GM23338 (cell line): ENCODE data around the gene ST6GALNAC6. TPM values are rescaled to one million over a fixed set of nuclear protein-coding genes. Genes with fewer than 3 reads are reported as not detected.

Experiments
- ATAC-seq: fragments of 200-7000 bp; cut with Tn5 transposase; 3 replicates; pipeline ENCODE4 v1.9.1; 2020
- DNase-seq: peaks from one replicate; pipeline ENCODE4 v3.0.0-alpha.2; 2015; ENCODE audit warnings: low spot score
- H2AFZ ChIP-seq: fragments of 200-600 bp; sonication (generic); 2 replicates; pipeline ENCODE4 v1.8.0; 2016; ENCODE audit warnings: antibody characterized with exemption, mild to moderate bottlenecking, moderate library complexity
- H3F3A ChIP-seq: fragments of 200-600 bp; sonication (generic); replicated peaks from 2 replicates; pipeline ENCODE4 v1.8.0; 2017; ENCODE audit warnings: antibody characterized with exemption, mixed run types, low read depth
- H3K27ac ChIP-seq: fragments of 200-600 bp; sonication (generic); 2 replicates; pipeline ENCODE4 v1.6.1; 2016; ENCODE audit warnings: low read depth
- H3K27me3 ChIP-seq: fragments of 200-600 bp; sonication (generic); 2 replicates; pipeline ENCODE4 v1.8.0; 2016; ENCODE audit warnings: mild to moderate bottlenecking, mixed run types, moderate library complexity; ENCODE audit not compliant: insufficient read depth
- H3K36me3 ChIP-seq: fragments of 200-600 bp; sonication (generic); 2 replicates; pipeline ENCODE4 v1.8.0; 2016; ENCODE audit warnings: mild to moderate bottlenecking; ENCODE audit not compliant: insufficient read depth
- H3K4me1 ChIP-seq: fragments of 200-600 bp; sonication (generic); 2 replicates; pipeline ENCODE4 v1.8.0; 2016; ENCODE audit warnings: mild to moderate bottlenecking, moderate library complexity; ENCODE audit not compliant: insufficient read depth
- H3K4me2 ChIP-seq: fragments of 200-600 bp; sonication (generic); 2 replicates; pipeline ENCODE4 v1.7.1; 2017; ENCODE audit warnings: mixed run types
- H3K4me3 ChIP-seq: fragments of 200-600 bp; sonication (generic); 2 replicates; pipeline ENCODE4 v1.6.1; 2016; ENCODE audit warnings: mixed run types
- H3K79me2 ChIP-seq: fragments of 200-600 bp; sonication (generic); replicated peaks from 2 replicates; pipeline ENCODE4 v1.8.0; 2017; ENCODE audit warnings: mild to moderate bottlenecking; ENCODE audit not compliant: insufficient read depth
- H3K9me2 ChIP-seq: fragments of 200-600 bp; sonication (generic); 2 replicates; pipeline ENCODE4 v1.8.0; 2017; ENCODE audit not compliant: insufficient read depth
- H4K20me1 ChIP-seq: fragments of 200-600 bp; sonication (generic); replicated peaks from 2 replicates; pipeline ENCODE4 v1.8.0; 2017; ENCODE audit warnings: mild to moderate bottlenecking; ENCODE audit not compliant: insufficient read depth
- H3K27ac Mint-ChIP-seq: 2 replicates; pipeline ENCODE4 v1.8.0; 2020; ENCODE audit warnings: inconsistent platforms, mild to moderate bottlenecking, moderate library complexity, mixed read lengths
- H3K27me3 Mint-ChIP-seq: 3 replicates; pipeline ENCODE4 v1.8.0; 2022; ENCODE audit warnings: low read depth, mild to moderate bottlenecking, moderate library complexity, mixed read lengths, inconsistent platforms; ENCODE audit not compliant: insufficient read depth, poor library complexity
- H3K36me3 Mint-ChIP-seq: 3 replicates; pipeline ENCODE4 v1.8.0; 2021; ENCODE audit warnings: low read depth, mild to moderate bottlenecking, inconsistent platforms, moderate library complexity, mixed read lengths
- H3K4me1 Mint-ChIP-seq: 3 replicates; pipeline ENCODE4 v1.8.0; 2020; ENCODE audit warnings: mild to moderate bottlenecking, inconsistent platforms, mixed read lengths
- H3K4me3 Mint-ChIP-seq: 3 replicates; pipeline ENCODE4 v1.8.0; 2021; ENCODE audit warnings: moderate library complexity, mild to moderate bottlenecking, inconsistent platforms, mixed read lengths
- H3K9me3 Mint-ChIP-seq: 3 replicates; pipeline ENCODE4 v1.8.0; 2020; ENCODE audit warnings: moderate library complexity, mild to moderate bottlenecking, inconsistent platforms, mixed read lengths
- CREB1 ChIP-seq: fragments of 250-450 bp; sonication (Bioruptor Pico); IDR thresholded peaks from 2 replicates; pipeline ENCODE4 v1.5.0; 2020; ENCODE audit warnings: low read depth, mild to moderate bottlenecking, moderate library complexity
- EZH2 ChIP-seq: fragments of 200-600 bp; sonication (generic); IDR thresholded peaks from one replicate; pipeline ENCODE4 v1.8.0; 2017; ENCODE audit warnings: antibody characterized with exemption, mild to moderate bottlenecking, low read depth; ENCODE audit not compliant: unreplicated experiment
- EZH2phosphoT487 ChIP-seq: fragments of 200-600 bp; sonication (generic); IDR thresholded peaks from one replicate; pipeline ENCODE4 v1.8.1; 2018; ENCODE audit warnings: antibody characterized with exemption; ENCODE audit not compliant: unreplicated experiment
- JUNB ChIP-seq: IDR thresholded peaks from one replicate; pipeline ENCODE4 v1.6.1; 2016; ENCODE audit warnings: antibody characterized with exemption; ENCODE audit not compliant: unreplicated experiment
- NANOG ChIP-seq: IDR thresholded peaks from 2 replicates; pipeline ENCODE4 v1.6.1; 2016; ENCODE audit warnings: antibody characterized with exemption, borderline replicate concordance
- POLR2AphosphoS5 ChIP-seq: IDR thresholded peaks from 2 replicates; pipeline ENCODE4 v1.6.1; 2016; ENCODE audit warnings: antibody characterized with exemption, low read depth
- STAT1 ChIP-seq: IDR thresholded peaks from one replicate; pipeline ENCODE4 v1.6.1; 2016; ENCODE audit warnings: antibody characterized with exemption; ENCODE audit not compliant: unreplicated experiment
- ZNF114 ChIP-seq: fragments of 250-450 bp; sonication (Bioruptor Pico); IDR thresholded peaks from 2 replicates; pipeline ENCODE4 v1.5.0; 2020; ENCODE audit warnings: mild to moderate bottlenecking, moderate library complexity
- ZNF331 ChIP-seq: fragments of 250-450 bp; sonication (Bioruptor Pico); IDR thresholded peaks from 2 replicates; pipeline ENCODE4 v1.5.0; 2020; ENCODE audit warnings: low read depth, mild to moderate bottlenecking, moderate library complexity
- polyA plus RNA-seq: library from polyadenylated mRNA; unstranded; fragments of >200 nt; fragmentation: Nextera tagmentation; extraction: Ambion mirVana; gene quantifications from 2 replicates; pipeline ENCODE4 v1.2.1, GENCODE V29; 2016
- total RNA-seq: library from RNA; depleted of rRNA; stranded (reverse); fragments of >200 nt; shearing (Covaris generic); gene quantifications from 2 replicates; pipeline ENCODE4 v1.2.3, GENCODE V29; 2014
- TF ChIP-seq, protein P1 (sequence below): IDR thresholded peaks from one replicate; pipeline ENCODE4 v1.6.1; 2018; ENCODE audit warnings: antibody characterized with exemption; ENCODE audit not compliant: unreplicated experiment
- TF ChIP-seq, protein P2 (sequence below): fragments of 250-450 bp; sonication (Bioruptor Pico); IDR thresholded peaks from 2 replicates; pipeline ENCODE4 v1.5.0; 2020; ENCODE audit warnings: mild to moderate bottlenecking, moderate library complexity
- TF ChIP-seq, protein P3 (sequence below): IDR thresholded peaks from 2 replicates; pipeline ENCODE4 v1.6.1; 2016; ENCODE audit warnings: antibody characterized with exemption

Gene ST6GALNAC6
- total and polyA plus RNA-seq, 2 experiments from 2014 or later: 20.7 to 39.2 TPM

DNA sequence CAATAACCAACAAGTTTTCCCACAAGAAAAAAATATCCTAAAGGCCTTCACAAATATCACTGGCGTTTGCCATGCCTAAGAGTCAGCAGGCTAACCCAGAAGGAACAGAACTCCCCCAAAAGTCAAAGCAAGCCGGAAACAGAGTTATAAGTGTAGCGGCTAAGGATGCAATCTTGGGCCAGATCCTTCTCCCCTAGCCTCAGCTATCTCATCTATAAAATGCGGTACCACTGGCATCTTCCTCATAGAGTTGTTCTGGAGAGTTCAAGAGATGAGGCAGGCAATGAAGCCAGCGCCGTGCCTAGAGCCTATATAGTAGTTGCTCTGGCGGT is 37.6 kb upstream of the ST6GALNAC6 start:
- DNase-seq: no peak
- TF ChIP-seq, protein P1, sequence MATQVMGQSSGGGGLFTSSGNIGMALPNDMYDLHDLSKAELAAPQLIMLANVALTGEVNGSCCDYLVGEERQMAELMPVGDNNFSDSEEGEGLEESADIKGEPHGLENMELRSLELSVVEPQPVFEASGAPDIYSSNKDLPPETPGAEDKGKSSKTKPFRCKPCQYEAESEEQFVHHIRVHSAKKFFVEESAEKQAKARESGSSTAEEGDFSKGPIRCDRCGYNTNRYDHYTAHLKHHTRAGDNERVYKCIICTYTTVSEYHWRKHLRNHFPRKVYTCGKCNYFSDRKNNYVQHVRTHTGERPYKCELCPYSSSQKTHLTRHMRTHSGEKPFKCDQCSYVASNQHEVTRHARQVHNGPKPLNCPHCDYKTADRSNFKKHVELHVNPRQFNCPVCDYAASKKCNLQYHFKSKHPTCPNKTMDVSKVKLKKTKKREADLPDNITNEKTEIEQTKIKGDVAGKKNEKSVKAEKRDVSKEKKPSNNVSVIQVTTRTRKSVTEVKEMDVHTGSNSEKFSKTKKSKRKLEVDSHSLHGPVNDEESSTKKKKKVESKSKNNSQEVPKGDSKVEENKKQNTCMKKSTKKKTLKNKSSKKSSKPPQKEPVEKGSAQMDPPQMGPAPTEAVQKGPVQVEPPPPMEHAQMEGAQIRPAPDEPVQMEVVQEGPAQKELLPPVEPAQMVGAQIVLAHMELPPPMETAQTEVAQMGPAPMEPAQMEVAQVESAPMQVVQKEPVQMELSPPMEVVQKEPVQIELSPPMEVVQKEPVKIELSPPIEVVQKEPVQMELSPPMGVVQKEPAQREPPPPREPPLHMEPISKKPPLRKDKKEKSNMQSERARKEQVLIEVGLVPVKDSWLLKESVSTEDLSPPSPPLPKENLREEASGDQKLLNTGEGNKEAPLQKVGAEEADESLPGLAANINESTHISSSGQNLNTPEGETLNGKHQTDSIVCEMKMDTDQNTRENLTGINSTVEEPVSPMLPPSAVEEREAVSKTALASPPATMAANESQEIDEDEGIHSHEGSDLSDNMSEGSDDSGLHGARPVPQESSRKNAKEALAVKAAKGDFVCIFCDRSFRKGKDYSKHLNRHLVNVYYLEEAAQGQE: no peak
- TF ChIP-seq, protein P2, sequence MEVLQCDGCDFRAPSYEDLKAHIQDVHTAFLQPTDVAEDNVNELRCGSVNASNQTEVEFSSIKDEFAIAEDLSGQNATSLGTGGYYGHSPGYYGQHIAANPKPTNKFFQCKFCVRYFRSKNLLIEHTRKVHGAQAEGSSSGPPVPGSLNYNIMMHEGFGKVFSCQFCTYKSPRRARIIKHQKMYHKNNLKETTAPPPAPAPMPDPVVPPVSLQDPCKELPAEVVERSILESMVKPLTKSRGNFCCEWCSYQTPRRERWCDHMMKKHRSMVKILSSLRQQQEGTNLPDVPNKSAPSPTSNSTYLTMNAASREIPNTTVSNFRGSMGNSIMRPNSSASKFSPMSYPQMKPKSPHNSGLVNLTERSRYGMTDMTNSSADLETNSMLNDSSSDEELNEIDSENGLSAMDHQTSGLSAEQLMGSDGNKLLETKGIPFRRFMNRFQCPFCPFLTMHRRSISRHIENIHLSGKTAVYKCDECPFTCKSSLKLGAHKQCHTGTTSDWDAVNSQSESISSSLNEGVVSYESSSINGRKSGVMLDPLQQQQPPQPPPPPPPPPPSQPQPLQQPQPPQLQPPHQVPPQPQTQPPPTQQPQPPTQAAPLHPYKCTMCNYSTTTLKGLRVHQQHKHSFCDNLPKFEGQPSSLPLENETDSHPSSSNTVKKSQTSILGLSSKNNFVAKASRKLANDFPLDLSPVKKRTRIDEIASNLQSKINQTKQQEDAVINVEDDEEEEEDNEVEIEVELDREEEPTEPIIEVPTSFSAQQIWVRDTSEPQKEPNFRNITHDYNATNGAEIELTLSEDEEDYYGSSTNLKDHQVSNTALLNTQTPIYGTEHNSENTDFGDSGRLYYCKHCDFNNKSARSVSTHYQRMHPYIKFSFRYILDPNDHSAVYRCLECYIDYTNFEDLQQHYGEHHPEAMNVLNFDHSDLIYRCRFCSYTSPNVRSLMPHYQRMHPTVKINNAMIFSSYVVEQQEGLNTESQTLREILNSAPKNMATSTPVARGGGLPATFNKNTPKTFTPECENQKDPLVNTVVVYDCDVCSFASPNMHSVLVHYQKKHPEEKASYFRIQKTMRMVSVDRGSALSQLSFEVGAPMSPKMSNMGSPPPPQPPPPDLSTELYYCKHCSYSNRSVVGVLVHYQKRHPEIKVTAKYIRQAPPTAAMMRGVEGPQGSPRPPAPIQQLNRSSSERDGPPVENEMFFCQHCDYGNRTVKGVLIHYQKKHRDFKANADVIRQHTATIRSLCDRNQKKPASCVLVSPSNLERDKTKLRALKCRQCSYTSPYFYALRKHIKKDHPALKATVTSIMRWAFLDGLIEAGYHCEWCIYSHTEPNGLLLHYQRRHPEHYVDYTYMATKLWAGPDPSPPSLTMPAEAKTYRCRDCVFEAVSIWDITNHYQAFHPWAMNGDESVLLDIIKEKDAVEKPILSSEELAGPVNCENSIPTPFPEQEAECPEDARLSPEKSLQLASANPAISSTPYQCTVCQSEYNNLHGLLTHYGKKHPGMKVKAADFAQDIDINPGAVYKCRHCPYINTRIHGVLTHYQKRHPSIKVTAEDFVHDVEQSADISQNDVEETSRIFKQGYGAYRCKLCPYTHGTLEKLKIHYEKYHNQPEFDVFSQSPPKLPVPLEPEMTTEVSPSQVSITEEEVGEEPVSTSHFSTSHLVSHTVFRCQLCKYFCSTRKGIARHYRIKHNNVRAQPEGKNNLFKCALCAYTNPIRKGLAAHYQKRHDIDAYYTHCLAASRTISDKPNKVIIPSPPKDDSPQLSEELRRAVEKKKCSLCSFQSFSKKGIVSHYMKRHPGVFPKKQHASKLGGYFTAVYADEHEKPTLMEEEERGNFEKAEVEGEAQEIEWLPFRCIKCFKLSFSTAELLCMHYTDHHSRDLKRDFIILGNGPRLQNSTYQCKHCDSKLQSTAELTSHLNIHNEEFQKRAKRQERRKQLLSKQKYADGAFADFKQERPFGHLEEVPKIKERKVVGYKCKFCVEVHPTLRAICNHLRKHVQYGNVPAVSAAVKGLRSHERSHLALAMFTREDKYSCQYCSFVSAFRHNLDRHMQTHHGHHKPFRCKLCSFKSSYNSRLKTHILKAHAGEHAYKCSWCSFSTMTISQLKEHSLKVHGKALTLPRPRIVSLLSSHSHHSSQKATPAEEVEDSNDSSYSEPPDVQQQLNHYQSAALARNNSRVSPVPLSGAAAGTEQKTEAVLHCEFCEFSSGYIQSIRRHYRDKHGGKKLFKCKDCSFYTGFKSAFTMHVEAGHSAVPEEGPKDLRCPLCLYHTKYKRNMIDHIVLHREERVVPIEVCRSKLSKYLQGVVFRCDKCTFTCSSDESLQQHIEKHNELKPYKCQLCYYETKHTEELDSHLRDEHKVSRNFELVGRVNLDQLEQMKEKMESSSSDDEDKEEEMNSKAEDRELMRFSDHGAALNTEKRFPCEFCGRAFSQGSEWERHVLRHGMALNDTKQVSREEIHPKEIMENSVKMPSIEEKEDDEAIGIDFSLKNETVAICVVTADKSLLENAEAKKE: no peak
- TF ChIP-seq ZNF114 (CRISPR knock-in tag): no peak
- no peak for TF ChIP-seq NANOG
- TF ChIP-seq JUNB: no peak
- no peak for TF ChIP-seq POLR2AphosphoS5
- TF ChIP-seq, protein P3, sequence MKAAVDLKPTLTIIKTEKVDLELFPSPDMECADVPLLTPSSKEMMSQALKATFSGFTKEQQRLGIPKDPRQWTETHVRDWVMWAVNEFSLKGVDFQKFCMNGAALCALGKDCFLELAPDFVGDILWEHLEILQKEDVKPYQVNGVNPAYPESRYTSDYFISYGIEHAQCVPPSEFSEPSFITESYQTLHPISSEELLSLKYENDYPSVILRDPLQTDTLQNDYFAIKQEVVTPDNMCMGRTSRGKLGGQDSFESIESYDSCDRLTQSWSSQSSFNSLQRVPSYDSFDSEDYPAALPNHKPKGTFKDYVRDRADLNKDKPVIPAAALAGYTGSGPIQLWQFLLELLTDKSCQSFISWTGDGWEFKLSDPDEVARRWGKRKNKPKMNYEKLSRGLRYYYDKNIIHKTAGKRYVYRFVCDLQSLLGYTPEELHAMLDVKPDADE: no peak
- no peak for TF ChIP-seq ZNF331 (CRISPR knock-in tag)
- TF ChIP-seq EZH2: no peak
- no peak for TF ChIP-seq STAT1
- no peak for TF ChIP-seq EZH2phosphoT487
- TF ChIP-seq CREB1: no peak
- peaks cover 8% of the 10 kb centered on the region for H4K20me1 ChIP-seq
- Mint-ChIP-seq H3K36me3 (peaks cover 11% of the 10 kb centered on the region; the same call in 2 of the 3 replicates), H3K27me3 (peaks cover 29% of the 10 kb centered on the region), H3K9me3 (no peaks in the 10 kb centered on the region; the same call in 1 of the 3 replicates), H3K4me1 (peaks cover 34% of the 10 kb centered on the region), H3K27ac (peak overlapping the region; percentile 85), H3K4me3 (peak overlapping the region; percentile 89)
- H3K79me2 ChIP-seq: peaks cover 7% of the 10 kb centered on the region
- H3K36me3 ChIP-seq: no peaks in the 10 kb centered on the region
- H3K27ac ChIP-seq: no peak overlapping the region
- H3K27me3 ChIP-seq: no peaks in the 10 kb centered on the region
- 0 out of 2 replicates have a peak, but pooled peaks cover 9% of the 10 kb centered on the region for H3F3A ChIP-seq
- H3K9me2 ChIP-seq: no peaks in the 10 kb centered on the region
- peak overlapping the region; percentile 92 for H3K4me2 ChIP-seq
- 0 out of 2 replicates have a peak overlapping the region, but pooled peaks have one; percentile 84 for H2AFZ ChIP-seq
- H3K4me1 ChIP-seq: peaks cover 21% of the 10 kb centered on the region
- no peak for ATAC-seq
- H3K4me3 ChIP-seq: peak overlapping the region; percentile 77
